Vagina (tissue), 2 donors: ENCODE data around the gene PRR5L.

Experiments
- POLR2AphosphoS5 ChIP-seq, 2 donors: sonication (generic); formaldehyde crosslinking; IDR thresholded peaks; one replicate each; pipeline ENCODE4 v1.9.0; 2017; ENCODE audit warnings: antibody characterized with exemption in 2 of 2, mild to moderate bottlenecking in 2 of 2, low read depth in 1 of 2; ENCODE audit not compliant: insufficient read depth in 1 of 2
- TF ChIP-seq, protein P1 (sequence below), 3 experiments: fragments of 450-650 bp in 2 of 3; fragments of 200-600 bp in 1 of 3; sonication (generic) in 1 of 3; IDR thresholded peaks; one replicate each; pipeline ENCODE4 v1.5.1; 2017 to 2019; ENCODE audit warnings: antibody characterized with exemption in 3 of 3, mild to moderate bottlenecking in 2 of 3, moderate library complexity in 2 of 3

DNA sequence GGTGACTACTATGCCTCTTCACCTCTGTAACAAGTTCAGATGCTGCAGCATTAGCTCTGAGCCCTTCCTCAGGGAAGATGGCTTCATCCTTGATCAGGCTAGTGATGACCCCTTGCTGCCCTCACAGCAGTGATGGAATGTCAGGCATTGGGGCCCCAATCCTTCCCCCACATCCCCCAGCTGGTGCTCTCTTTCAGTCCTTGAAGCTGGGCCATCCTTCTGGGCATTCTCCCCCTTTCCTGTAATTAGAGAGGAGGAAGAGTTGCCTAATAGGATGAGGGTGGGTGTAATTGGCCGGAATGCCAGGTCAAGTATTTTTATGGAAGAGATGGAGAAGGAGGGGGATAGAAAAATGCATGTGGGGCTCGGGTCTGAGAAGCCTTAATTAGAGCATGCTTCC, 151.4 kb downstream of the PRR5L start:
- TF ChIP-seq, protein P1, sequence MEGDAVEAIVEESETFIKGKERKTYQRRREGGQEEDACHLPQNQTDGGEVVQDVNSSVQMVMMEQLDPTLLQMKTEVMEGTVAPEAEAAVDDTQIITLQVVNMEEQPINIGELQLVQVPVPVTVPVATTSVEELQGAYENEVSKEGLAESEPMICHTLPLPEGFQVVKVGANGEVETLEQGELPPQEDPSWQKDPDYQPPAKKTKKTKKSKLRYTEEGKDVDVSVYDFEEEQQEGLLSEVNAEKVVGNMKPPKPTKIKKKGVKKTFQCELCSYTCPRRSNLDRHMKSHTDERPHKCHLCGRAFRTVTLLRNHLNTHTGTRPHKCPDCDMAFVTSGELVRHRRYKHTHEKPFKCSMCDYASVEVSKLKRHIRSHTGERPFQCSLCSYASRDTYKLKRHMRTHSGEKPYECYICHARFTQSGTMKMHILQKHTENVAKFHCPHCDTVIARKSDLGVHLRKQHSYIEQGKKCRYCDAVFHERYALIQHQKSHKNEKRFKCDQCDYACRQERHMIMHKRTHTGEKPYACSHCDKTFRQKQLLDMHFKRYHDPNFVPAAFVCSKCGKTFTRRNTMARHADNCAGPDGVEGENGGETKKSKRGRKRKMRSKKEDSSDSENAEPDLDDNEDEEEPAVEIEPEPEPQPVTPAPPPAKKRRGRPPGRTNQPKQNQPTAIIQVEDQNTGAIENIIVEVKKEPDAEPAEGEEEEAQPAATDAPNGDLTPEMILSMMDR (IDR thresholded peaks at IDR 0.05) = no peak
- TF ChIP-seq POLR2AphosphoS5 (IDR thresholded peaks at IDR 0.05; ENCODE audit: insufficient read depth in 1 of 2, low read depth in 1 of 2) = no peak
